WERI-Rb-1 (cell line): ENCODE measurements around the gene KRT8.

Source experiments
- DNase-seq: peaks from one replicate; pipeline ENCODE4 v3.0.0-alpha.2; 2020
- H3K27ac ChIP-seq: fragments of 250-450 bp; sonication (Bioruptor Pico); 2 replicates; pipeline ENCODE4 v1.5.1; 2020; ENCODE audit warnings: mild to moderate bottlenecking, moderate library complexity
- H3K27me3 ChIP-seq: fragments of 250-450 bp; sonication (Bioruptor Pico); 2 replicates; pipeline ENCODE4 v1.5.1; 2021; ENCODE audit warnings: mild to moderate bottlenecking, low read depth, moderate library complexity; ENCODE audit not compliant: insufficient read depth, severe bottlenecking
- H3K36me3 ChIP-seq: fragments of 250-450 bp; sonication (Bioruptor Pico); 2 replicates; pipeline ENCODE4 v1.5.1; 2020; ENCODE audit warnings: mild to moderate bottlenecking, moderate library complexity
- H3K4me3 ChIP-seq: 2 replicates; pipeline ENCODE4 v1.5.1; 2011; ENCODE audit warnings: low read depth, mild to moderate bottlenecking, control low read depth, low read length
- H3K9me3 ChIP-seq: fragments of 250-450 bp; sonication (Bioruptor Pico); 2 replicates; pipeline ENCODE4 v1.5.1; 2021; ENCODE audit warnings: mild to moderate bottlenecking, moderate library complexity; ENCODE audit not compliant: severe bottlenecking
- CTCF ChIP-seq: IDR thresholded peaks from 2 replicates; pipeline ENCODE4 v1.5.1; 2011; ENCODE audit warnings: low read depth, mild to moderate bottlenecking, control low read depth, inconsistent platforms, low read length

Gene KRT8

GRCh38 chr12:52950553-52950952, 45.7 kb upstream of the KRT8 start:
- Histone ChIP-seq H3K4me3 (no peak overlapping the region), H3K36me3 (no peaks in the 10 kb centered on the region), H3K27me3 (peaks cover 90% of the 10 kb centered on the region), H3K27ac (no peak overlapping the region), H3K9me3 (no peaks in the 10 kb centered on the region)
- TF ChIP-seq CTCF: no peak
- DNase-seq: no peak

- Histone ChIP-seq H3K27ac (no peak overlapping the region), H3K4me3 (no peak overlapping the region), H3K36me3 (no peaks in the 10 kb centered on the region)
Measured at GRCh38 chr12:52949413-52950331, 44.8 kb upstream of the KRT8 start.

GRCh38 chr12:52947738-52948423, 43.0 kb upstream of the KRT8 start:
- TF ChIP-seq CTCF: no peak
- no peak for DNase-seq
- Histone ChIP-seq H3K36me3 (no peaks in the 10 kb centered on the region), H3K9me3 (no peaks in the 10 kb centered on the region), H3K4me3 (no peak overlapping the region), H3K27me3 (peaks cover 98% of the 10 kb centered on the region), H3K27ac (no peak overlapping the region)

More at GRCh38 chr12:52949413-52950331, 44.8 kb upstream of the KRT8 start:
- TF ChIP-seq CTCF: no peak
- H3K9me3 ChIP-seq: no peaks in the 10 kb centered on the region
- DNase-seq: no peak
- peaks cover 92% of the 10 kb centered on the region for H3K27me3 ChIP-seq

GRCh38 chr12:52946797-52947547, 42.1 kb upstream of the KRT8 start:
- Histone ChIP-seq H3K4me3 (no peak overlapping the region), H3K9me3 (no peaks in the 10 kb centered on the region), H3K27ac (no peak overlapping the region), H3K27me3 (peaks cover 98% of the 10 kb centered on the region), H3K36me3 (no peaks in the 10 kb centered on the region)
- DNase-seq: no peak
- TF ChIP-seq CTCF: no peak

GRCh38 chr12:52946334-52946733, 41.5 kb upstream of the KRT8 start:
- DNase-seq: no peak
- Histone ChIP-seq H3K9me3 (no peaks in the 10 kb centered on the region), H3K27ac (no peak overlapping the region), H3K4me3 (no peak overlapping the region), H3K36me3 (no peaks in the 10 kb centered on the region), H3K27me3 (peaks cover 98% of the 10 kb centered on the region)
- TF ChIP-seq CTCF: no peak
